TTC549 (cell line): ENCODE measurements around the gene PTBP2.
"Not testable (repeated sequence)": the region's sequence is repeated elsewhere in the genome, so short reads cannot be mapped to it uniquely, and the experiment has no call there.

ENCODE experiments used
- FAIRE-seq: peaks from 2 replicates; lab custom pipeline; 2012; peaks lifted over from hg19 to GRCh38; lab: Jason Lieb, UNC

Gene PTBP2

DNA sequence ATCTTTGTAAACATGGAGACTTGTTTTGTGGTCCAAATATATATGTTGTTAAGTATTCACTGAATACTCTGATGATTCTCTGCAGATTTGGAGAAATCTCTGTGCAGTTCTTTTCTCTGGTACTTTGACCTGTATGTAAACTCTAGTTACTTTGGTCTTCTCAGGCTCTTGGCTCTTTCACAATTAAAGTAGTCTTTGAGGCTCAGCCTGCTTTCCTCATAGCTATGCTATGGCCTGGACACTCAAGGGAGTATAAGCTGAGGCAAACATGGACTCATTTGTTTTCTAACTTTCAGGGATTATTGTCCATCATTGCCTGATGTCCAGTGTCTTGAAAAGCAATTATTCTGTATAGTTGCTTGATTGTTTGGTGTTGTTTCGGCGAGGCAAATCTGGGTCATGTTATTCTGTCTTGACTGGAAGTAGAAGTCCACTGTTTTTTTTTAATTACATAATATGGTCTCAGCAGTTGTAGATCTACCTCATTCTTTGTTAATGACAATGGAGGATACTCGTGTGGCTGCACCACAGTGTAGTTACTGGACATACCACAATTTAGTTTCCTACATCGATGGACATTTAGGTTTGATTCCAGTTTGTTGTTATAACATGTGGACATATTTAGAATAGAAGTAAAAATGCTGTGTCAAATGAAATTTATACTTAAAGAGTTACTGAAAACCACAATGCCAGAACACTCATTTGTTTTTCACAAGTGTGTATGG, 9.2 kb downstream of the PTBP2 start:
- FAIRE-seq, result no peak

DNA sequence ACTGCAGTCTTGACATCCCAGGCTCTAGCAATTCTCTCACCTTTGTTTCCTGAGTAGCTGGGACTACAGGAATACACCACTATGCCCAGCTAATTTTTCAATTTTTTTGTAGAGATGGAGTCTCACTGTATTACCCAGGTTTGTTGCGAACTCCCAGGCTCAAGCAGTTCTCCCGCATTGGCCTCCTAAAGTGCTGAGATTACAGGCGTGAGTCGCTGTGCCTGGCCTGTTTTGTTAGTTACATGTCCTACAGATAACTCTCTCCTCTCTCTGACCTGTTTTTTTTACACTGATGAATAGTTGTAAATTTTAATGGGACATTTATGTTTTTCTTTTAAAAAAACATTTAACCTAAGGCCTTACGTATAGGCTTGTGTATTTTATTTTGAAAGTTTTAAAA, 19.8 kb downstream of the PTBP2 start:
- FAIRE-seq, result no peak

DNA sequence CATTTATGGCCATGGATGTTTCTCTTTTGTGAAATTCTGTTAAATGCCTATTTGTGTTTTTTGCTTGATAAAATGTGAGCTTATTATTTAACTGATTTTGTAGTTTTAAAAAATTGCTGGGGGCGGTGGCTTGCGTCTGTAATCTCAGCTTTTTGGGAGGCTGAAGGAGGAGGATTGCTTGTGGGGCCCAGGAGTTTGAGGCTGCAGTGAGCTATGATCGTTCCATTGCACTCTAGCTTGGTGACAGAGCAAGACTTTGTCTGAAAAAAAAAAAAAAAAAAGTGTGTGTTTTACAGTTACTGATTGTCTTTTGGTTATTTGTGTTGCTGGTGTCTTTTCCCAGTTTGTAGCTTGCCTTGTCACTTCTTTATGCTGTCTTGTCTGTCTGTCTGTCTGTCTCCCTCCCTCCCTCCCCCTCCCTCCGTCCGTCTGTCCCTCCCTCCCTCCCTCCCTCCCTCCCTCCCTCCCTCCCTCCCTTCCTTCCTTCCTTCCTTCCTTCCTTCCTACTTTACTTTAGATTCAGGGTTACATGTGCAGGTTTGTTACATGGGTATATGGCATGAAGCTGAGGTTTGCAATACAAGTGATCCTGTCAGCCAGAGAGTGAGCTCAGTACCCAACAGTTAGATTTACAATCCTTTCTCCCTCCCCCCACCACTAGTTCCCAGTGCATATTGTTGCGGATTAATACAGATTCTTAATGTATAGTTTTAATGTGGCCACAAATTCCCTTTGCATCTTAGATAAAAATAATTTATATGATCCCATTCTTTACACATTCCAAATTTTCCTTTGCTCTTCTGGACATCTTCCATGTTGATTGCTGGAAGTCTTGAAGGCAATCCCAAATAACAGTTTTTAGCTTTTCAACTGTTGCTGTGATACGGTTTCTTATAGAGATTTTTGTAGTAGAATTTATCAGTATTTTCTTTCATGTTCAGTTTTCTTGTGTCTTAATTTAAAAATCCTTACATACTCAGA, 25.1 kb downstream of the PTBP2 start:
- FAIRE-seq, result no peak

DNA sequence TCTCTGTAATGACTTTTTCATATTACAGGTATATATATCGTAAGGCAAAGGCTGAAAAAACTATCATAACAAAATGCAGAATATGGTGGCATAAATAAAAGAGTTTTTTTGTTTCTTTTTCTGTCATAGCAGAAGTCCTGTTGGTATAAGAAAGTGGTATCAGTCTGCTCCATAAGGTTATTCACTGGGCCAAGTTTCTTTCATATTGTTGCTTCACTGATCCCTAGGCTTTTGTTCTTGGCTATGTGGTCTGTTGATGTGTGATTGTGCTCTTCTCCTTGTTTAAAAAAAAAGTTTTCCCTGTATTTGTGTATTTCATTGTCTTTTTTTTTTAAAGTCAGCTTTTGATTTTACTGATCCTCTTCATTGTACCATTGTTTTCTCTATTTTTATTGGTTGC, 26.0 kb downstream of the PTBP2 start:
- no peak for FAIRE-seq

DNA sequence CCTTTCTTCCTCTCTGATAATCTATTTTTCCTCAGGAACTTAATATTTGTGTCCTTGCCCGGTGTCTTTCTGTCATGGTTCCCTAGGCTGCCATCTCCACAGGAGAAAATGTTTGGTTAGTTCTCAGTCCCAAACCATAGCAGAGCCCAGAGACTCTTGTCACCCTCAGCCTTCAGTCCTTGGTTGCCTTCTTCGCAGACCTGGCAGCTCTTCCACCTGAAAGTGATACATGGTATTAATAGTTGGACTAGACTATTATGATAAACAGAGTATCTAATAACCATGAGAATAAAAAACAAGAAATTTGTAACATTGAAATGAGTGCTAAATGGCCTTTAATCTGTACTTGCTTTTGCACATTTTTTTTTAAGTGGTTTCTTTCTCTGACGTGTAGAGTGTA, 26.5 kb downstream of the PTBP2 start:
- no peak for FAIRE-seq

DNA sequence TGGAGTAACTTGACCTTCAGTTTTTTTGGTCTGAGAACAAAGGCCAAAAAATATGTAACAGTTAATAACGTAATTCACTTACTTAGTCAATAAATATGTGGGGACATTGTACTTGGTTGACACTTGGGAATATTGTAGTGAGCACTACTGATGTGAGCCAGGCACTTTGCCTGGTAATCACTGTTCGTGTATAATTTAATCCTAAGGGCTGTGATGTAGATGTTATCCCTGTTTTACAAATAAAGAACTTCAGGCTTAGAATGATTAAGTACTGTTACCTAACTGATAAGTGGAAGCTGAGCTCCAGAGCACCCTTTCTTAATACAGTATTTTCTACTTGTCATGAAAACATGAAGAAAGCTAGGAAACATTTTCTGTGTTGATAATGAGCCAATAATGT, 28.0 kb downstream of the PTBP2 start:
- FAIRE-seq, result no peak

DNA sequence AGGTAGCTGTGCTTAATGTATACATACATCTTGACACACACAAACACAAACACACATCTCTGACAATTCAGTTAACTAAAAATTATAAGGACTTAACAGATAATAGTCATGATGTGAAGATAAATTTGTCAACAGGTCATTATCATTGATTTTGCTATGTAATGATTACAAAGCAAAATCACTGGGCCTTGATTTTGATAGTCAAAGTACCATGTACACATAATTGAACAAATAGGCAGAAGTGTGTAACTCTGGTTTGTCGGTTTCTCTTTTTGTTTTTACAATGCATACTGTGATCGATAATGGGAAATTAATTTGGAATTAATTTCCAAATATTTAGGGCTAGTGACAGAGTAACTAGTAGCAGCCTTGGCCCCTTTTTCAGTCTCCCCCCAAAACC, 30.8 kb downstream of the PTBP2 start:
- no peak for FAIRE-seq

DNA sequence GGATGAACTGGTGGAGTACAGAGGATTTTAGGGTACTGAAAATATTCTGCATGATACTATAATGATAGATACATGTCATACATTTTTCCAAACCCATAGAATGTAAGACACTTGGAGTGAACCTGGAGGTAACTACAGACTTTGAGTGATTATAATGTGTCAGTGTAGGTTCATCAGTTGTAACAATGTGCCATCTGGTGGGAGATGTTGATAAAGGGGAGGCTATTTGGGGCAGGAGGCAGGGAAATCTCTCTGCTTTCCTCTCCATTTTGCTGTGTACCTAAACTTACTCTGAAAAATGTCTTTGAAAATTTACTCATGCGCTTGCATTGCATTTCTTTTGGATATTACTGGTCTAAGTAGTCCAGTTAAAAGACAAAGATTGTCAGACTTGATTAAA, 35.2 kb downstream of the PTBP2 start:
- FAIRE-seq, result no peak

DNA sequence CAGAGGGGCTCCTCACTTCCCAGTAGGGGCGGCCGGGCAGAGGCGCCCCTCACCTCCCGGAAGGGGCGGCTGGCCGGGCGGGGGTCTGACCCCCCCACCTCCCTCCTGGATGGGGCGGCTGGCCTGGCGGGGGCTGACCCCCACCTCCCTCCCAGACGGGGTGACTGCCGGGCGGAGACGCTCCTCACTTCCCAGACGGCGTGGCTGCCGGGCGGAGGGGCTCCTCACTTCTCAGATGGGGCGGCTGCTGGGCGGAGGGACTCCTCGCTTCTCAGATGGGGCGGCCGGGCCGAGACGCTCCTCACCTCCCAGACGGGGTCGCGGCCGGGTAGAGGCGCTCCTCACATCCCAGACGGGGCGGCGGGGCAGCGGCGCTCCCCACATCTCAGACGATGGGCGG, 41.0 kb downstream of the PTBP2 start:
- not testable (repeated sequence) for FAIRE-seq

DNA sequence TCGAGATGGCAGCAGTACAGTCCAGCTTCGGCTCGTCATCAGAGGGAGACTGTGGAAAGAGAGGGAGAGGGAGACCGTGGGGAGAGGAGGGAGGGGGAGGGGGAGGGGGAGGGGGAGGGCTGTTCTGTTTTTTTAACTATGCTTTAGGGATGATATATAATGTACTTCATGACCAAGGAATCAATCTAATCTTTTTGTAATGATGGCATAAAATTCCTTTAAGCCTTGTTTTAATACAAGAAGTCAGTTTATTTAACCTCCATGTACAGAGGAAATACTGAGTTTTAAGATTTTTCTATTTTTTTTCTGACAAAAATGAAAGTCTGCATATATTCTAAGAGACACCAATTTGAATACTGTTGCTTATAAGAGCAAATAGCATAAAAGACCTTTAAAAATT, 41.9 kb downstream of the PTBP2 start:
- FAIRE-seq, result no peak

DNA sequence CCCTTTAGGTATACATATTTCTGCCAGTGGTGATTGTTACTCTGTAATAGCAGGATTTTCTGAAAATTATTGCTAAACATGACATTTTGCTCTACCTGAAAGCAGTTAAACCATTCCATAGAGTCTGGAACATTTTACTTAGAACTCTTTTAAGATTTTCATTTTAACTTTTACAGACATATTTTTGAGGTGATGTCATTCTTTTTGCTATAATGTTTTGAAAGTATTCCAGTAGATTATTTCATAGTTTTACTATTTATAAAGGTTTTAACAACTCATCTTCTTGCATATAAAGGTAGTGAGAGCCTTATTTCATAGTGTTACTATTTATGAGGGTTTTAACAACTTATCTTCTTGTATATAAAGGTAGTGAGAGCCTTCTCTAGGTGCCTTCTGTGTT, 42.9 kb downstream of the PTBP2 start:
- no peak for FAIRE-seq

DNA sequence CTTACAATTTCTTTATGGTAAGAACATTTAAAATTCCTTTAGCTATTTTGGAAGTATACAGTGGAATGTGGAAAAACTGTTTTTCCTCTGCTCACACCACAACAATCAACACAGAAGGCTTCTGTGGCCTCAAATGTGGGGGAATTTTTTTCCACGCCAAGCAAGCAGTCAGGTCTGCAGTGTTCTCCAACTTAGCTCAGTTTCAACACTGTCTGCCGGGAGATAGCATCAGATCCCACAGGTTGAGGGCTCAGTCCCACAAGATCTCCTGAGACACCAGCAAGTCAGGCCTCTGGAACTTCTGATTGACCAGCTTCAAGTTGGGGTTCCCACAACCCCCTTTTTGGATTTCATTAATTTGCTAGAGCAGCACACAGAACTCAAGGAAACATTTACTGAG, 50.3 kb downstream of the PTBP2 start:
- FAIRE-seq, result no peak

DNA sequence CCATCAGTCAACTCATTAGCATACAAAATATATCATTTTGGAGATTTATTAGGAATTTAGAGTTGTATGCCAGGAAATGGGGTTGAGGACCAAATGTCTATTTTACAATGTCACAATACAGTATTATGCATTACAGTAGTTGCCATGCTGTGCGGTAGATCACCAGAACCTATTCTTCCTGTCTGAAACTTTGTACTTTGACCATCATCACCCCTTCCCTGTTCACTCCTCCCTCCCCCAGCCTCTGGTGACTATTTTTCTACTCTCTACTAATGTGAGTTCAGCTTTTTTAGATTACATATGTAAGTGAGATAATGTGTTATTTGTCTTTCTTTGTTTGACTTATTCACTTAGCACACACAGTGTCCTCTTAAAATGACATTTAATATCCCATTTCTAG, 50.8 kb downstream of the PTBP2 start:
- no peak for FAIRE-seq

DNA sequence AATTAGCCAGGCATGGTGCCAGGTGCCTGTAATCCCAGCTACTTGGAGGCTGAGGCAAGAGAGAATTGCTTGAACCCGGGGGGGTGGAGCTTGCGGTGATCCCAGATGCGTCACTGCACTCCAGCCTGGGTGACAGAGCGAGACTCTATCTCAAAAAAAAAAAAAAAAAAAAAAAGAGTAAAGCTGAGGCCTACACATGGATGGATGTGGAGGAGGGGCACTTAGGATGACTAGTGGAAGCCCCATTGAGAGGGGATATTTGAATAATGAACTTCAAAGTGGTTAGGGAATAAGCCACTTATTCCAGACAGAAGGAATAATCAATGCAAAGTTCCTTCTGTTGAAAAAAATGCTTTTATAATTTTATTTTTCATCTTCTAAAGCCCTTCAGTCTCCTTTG, 51.4 kb downstream of the PTBP2 start:
- no peak for FAIRE-seq

DNA sequence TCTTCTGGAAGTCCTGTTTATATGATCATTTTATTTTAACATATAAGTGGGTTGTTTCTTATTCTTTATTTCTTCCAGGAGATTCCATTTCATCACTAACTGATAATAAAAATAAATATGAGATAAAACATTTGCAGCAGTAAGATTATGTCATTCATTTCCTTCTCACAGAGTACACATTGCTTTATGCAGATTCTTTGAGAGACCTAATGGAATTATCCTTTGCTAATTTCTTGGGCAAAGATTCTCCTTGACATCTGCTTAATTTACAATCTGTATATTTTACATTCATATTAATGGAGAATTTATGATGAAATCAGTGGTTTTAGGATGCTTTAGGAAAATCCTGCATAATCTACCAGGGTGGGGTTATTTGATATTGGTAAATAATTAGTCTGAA, 60.6 kb downstream of the PTBP2 start:
- FAIRE-seq, result no peak

DNA sequence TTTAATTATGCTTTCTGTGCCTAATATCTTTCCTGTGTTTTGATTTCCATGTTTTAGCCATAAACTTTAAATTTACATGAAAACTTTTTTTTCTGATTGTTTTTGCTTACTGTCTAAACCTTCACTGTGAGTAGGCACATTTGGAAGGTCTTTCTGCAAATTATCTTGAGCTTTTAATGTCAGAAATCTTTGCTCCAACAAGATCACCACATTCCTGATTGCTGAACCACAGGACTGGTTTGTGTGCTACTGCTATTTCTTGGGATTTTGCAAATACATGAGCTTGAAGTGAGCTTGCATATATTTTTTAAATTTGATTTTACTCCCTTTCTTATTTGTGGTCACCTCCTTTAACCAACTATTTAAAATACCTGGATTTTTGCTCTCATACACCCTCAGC, 61.3 kb downstream of the PTBP2 start:
- FAIRE-seq, result no peak

DNA sequence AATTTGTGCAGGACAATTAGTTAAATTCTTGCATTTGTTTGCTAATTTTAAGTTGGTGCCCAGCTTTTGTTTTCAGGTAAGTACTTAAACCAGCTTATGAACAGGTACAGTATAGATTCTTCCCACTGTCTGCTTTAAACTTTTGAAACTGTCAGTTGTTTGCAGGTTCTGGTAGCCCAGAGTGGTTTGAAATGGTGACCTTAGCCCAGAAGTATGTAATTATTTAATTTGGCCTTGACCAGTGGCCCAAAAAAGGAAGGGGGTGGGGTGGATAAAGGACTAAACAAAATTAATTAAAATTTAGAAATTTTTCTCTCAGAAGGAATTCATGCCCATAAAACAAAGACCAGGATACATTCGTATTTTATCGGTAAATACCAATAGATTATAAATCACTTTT, 69.0 kb downstream of the PTBP2 start:
- FAIRE-seq, result no peak

DNA sequence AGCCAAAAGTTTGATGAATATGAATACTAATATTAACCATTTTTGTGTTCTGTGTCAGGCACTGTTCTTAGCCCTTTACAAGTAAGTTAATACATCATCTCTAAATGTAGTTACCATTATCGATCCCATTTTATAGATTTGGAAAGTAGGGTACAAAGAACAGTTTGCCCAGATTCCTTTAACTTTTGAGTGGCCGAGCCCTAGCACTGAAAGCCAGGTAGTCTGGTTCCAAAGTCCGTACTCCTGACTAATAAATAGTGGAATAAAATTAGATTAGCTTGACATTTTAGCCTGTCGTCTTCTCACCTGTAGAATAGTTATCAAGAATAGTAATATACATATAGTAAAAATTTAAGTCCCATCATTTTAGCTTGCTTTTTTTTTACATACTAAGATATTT, 70.6 kb downstream of the PTBP2 start:
- FAIRE-seq, result no peak

DNA sequence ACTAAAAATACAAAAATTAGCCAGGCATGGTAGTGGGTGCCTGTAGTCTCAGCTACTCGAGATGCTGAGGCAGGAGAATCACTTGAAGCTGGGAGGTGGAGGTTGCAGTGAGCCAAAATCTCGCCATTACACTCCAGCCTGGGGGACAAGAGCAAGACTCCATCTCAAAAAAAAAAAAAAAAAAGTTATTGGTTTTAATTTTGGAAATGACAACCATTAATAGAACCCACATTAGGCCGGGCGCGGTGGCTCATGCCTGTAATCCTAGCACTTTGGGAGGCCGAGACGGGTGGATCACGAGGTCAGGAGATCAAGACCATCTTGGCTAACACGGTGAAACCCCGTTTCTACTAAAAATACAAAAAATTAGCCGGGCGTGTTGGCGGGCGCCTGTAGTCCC, 80.1 kb downstream of the PTBP2 start:
- not testable (repeated sequence) for FAIRE-seq

DNA sequence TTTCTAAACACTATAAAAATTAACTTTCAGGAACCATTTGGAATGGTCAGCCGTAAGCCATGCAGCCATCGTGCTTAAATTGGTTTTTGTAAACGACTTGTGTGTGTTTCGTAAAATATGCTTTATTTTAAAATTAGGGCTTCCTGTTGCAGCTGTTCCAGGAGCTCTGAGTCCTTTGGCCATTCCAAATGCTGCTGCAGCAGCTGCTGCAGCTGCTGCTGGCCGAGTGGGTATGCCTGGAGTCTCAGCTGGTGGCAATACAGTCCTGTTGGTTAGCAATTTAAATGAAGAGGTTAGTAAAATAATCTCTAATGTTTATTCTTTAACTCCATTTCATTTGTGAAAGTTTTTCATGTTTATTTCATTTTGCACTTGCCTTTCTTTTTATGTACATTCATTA, 83.1 kb downstream of the PTBP2 start:
- no peak for FAIRE-seq

DNA sequence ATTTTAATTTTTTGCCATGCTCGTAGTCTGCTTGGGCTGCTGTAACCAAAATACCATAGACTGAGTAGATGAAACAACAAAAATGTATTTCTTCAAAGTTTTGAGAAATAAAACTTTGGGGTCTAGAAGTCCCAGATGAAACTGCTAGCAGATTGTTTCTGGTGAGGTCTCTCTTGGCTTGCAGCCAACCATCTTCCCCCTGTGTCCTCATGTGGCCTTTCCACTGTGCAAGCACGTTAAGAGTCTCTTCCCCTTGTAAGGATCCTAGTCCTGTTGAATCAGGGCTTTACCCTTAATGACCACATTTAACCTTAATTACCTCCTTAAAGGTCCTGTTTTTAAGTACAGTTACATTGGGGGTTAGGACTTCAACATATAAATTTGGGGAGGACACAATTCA, 86.6 kb downstream of the PTBP2 start:
- no peak for FAIRE-seq

DNA sequence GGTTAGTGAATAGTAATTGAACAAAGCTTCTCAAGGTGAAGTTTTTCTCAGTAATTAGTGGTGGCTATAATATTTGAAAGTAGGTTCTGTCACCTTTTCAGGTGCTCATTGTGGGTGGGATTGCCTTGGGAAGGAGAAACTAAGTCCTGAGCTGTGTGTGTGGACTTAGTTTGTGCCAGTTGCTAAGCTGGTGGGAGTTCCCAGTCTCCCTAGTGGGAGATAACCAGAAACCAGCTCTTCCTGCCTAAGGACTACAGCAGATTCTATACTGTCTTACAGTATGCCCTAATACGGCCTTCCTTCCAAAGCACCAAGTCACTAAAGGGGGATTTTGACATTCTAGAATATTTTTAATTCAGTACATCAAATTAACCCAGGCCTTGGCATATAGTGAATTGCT, 94.3 kb downstream of the PTBP2 start:
- FAIRE-seq, result no peak

DNA sequence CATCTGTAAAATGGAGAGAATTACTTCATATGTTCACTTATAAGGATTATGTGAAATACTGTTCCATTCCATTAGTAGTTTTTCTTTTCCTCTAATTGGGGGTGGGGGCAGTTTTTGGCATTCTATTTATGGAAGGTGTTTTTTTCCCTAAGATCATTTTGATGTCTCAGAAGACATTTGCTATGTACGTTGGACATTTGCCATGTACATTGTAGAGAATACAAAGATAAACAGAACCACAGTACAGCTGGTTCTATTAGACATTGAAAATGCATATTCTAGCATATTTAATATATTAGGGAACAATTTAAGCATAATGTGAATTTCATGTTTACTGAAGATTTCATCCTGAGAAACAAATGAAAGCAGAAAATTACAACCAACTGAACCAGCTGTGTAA, 98.5 kb downstream of the PTBP2 start:
- no peak for FAIRE-seq

DNA sequence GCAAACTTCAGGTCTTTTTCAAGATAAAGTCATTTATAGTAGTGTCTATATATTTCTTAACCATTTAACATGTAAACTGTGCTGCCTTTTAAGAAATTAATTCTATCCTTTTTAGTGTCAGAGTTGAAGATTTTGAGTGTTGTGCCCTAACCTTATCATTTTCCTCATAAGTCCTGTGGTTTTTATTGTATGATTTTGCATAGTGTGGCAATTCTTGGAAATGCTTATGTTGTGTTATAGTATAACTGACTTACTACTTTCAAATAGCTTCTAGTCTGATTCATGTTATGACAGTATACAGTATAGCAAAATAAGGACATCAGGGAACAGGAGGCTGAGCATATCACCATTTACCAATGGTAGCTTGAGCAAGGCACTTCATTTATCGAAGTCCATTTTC, 99.1 kb downstream of the PTBP2 start:
- no peak for FAIRE-seq
